Brain pericyte (primary cell): ENCODE measurements around the gene TAS2R31.

Experiments used
- DNase-seq: peaks from one replicate; pipeline ENCODE4 v3.0.0-alpha.2; 2012; ENCODE audit warnings: low read depth, low spot score

TAS2R31 gene

GRCh38 chr12:11007608-11008007 is 23.6 kb downstream of the TAS2R31 start:
- no peak for DNase-seq

- DNase-seq, result no peak
Measured at GRCh38 chr12:10998204-10998603, 33.0 kb downstream of the TAS2R31 start, which contains the start of gene TAS2R20. TSS of gene TAS2R20 (minus strand) at chr12:10998304. CDS start at chr12:10997875, 429 bp downstream.

DNA sequence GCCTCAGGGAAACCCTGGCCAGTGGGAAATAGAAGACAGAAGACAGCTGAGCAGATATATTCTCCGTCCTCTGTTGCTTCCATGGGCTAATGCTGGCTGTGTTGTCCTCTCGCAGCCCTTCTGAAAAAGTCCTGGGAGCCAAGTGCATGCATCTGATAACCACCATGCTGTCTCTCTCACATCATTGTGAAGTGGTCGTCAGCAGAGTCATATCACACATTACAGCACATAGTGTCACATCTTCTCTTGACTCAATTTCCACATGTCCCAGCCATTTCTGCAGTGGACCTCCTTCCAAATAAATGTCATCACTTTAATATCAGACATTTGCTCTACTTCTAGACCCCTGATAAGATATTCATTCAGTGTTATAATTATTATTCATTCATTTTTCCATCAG is 36.9 kb downstream of the TAS2R31 start:
- no peak for DNase-seq

- DNase-seq, result no peak
Measured at GRCh38 chr12:10989107-10989506, 42.1 kb downstream of the TAS2R31 start.

DNA sequence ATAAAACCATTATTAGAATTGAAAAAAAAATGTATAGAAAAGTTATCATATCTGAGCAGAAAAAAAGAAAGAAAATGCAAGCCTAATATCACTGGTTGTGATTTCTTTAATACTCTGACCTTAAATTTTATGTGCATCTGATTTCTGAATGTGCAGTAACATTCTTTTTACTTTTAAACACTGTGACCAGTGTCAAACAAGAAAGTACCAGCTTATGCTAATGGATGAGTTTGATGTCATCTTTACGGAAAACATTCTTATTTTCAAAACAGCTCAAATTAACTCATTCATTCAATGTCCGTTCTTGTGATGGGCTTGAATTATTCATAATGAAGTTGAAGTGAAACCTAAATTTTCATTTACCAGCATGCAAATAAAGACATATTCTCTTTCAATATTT is 44.4 kb downstream of the TAS2R31 start, which contains the start of gene TAS2R50:
Gene TAS2R50 (minus strand): TSS at position 101 of the 400 bp plus-strand sequence. CDS start 52 bp downstream, at position 49.
- no peak for DNase-seq

GRCh38 chr12:10982244-10982643 is 49.0 kb downstream of the TAS2R31 start:
- DNase-seq, result no peak
